T-helper 2 cell treated with Interferon-gamma antibody and Interleukin-4, amounts not matched to agents 5 μg/mL and 100 μg/mL, for 36 hours (primary cell): Measurements from ENCODE around the gene CPXM2.

Experiments used
- DNase-seq: peaks from one replicate; pipeline ENCODE4 v3.0.0; 2021; ENCODE audit warnings: low spot score
- H3K27ac Mint-ChIP-seq: one replicate; pipeline ENCODE4 v1.8.0; 2021; ENCODE audit warnings: mild to moderate bottlenecking, mixed read lengths
- H3K27me3 Mint-ChIP-seq: one replicate; pipeline ENCODE4 v1.8.0; 2021; ENCODE audit warnings: low read depth, mixed read lengths
- H3K36me3 Mint-ChIP-seq: one replicate; pipeline ENCODE4 v1.8.0; 2021; ENCODE audit warnings: low read depth, mixed read lengths
- H3K4me1 Mint-ChIP-seq: one replicate; pipeline ENCODE4 v1.8.0; 2021; ENCODE audit warnings: low read depth, mixed read lengths
- H3K4me3 Mint-ChIP-seq: one replicate; pipeline ENCODE4 v1.8.0; 2022; ENCODE audit warnings: mild to moderate bottlenecking, moderate library complexity, mixed read lengths
- H3K9me3 Mint-ChIP-seq: one replicate; pipeline ENCODE4 v1.8.0; 2021; ENCODE audit warnings: mixed read lengths

CPXM2 gene

GRCh38 chr10:123718544-123719060 lies 173.0 kb downstream of the CPXM2 start:
- no peak for DNase-seq
- no peak overlapping the region for H3K27ac Mint-ChIP-seq
- H3K4me3 Mint-ChIP-seq, result no peak overlapping the region
- no peaks in the 10 kb centered on the region for H3K9me3 Mint-ChIP-seq
- H3K36me3 Mint-ChIP-seq, result no peaks in the 10 kb centered on the region
- no peaks in the 10 kb centered on the region for H3K4me1 Mint-ChIP-seq
- no peaks in the 10 kb centered on the region for H3K27me3 Mint-ChIP-seq

- Mint-ChIP-seq H3K27me3 (no peaks in the 10 kb centered on the region), H3K9me3 (no peaks in the 10 kb centered on the region), H3K4me3 (no peak overlapping the region), H3K27ac (no peak overlapping the region), H3K4me1 (no peaks in the 10 kb centered on the region), H3K36me3 (no peaks in the 10 kb centered on the region)
- no peak for DNase-seq
Measured at GRCh38 chr10:123717336-123717735, 174.3 kb downstream of the CPXM2 start.

DNA sequence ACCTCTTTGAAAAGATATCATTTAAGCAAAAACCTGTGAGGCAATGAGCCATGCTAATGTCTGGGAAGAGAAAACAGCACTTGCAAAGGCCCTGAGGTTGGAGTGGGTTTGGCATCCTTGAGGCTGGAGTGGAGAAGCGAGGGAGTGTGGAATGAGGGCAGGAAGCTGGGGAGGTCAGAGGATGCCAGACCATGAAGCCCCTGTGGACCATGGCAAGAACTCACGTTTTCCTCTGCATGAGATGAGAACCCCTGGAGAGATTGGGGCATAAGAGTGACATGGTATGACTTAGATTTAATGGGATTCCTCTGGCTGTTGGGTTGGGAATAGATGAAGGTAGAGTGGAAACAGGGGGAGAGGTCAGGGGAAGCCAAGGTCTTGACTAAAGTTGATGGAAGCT lies 176.1 kb downstream of the CPXM2 start:
- Mint-ChIP-seq H3K36me3 (no peaks in the 10 kb centered on the region), H3K27me3 (no peaks in the 10 kb centered on the region), H3K9me3 (no peaks in the 10 kb centered on the region), H3K4me1 (no peaks in the 10 kb centered on the region), H3K4me3 (no peak overlapping the region), H3K27ac (no peak overlapping the region)
- no peak for DNase-seq

GRCh38 chr10:123706236-123706635 lies 185.4 kb downstream of the CPXM2 start:
- Mint-ChIP-seq H3K9me3 (no peaks in the 10 kb centered on the region), H3K4me1 (no peaks in the 10 kb centered on the region), H3K27ac (no peak overlapping the region), H3K27me3 (no peaks in the 10 kb centered on the region), H3K4me3 (no peak overlapping the region), H3K36me3 (no peaks in the 10 kb centered on the region)
- DNase-seq, result no peak

DNA sequence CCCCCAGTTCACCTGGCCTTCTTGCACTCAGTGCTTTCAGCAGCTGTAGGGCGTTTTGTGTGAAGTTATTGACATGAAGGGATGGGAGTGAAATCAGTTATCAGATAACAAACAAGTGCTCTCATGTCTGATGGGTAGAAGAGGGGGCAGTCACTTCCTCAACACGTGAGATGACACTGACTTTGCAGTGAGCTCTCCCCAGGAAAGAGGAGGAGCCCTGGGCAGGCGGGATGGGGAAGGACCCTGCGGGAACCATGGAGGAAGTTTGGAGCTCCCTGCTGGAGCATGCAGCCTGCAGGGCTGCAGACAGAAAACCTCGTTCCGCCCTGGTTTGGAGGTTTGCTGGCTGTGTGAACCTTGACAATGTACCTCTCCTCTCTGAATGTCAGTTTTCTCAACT lies 186.8 kb downstream of the CPXM2 start:
- Mint-ChIP-seq H3K4me3 (no peak overlapping the region), H3K27ac (no peak overlapping the region), H3K9me3 (no peaks in the 10 kb centered on the region), H3K4me1 (no peaks in the 10 kb centered on the region), H3K27me3 (no peaks in the 10 kb centered on the region), H3K36me3 (no peaks in the 10 kb centered on the region)
- no peak for DNase-seq

DNA sequence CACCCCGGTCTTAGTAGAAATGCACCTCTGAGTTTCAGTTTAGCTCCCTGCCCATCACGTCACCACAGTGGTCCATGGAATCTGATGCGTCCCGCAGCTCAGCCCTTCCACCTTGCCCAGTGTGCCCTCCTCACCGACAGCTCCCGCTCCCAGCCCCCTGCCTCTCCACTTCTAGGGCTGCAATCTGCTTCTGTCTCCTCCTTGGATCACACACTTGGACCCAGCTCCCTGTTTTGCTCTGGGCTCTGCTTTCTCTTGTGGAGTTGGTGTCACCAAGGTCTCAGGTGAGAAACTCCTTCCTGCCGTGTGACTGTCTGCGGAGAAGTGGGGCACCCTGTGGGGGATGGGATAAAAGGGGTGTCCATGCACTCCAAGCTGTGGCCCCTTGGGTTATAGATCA lies 187.5 kb downstream of the CPXM2 start:
- no peak for DNase-seq
- no peaks in the 10 kb centered on the region for H3K36me3 Mint-ChIP-seq
- no peak overlapping the region for H3K27ac Mint-ChIP-seq
- H3K4me1 Mint-ChIP-seq, result no peaks in the 10 kb centered on the region
- no peak overlapping the region for H3K4me3 Mint-ChIP-seq
- no peaks in the 10 kb centered on the region for H3K27me3 Mint-ChIP-seq
- no peaks in the 10 kb centered on the region for H3K9me3 Mint-ChIP-seq

DNA sequence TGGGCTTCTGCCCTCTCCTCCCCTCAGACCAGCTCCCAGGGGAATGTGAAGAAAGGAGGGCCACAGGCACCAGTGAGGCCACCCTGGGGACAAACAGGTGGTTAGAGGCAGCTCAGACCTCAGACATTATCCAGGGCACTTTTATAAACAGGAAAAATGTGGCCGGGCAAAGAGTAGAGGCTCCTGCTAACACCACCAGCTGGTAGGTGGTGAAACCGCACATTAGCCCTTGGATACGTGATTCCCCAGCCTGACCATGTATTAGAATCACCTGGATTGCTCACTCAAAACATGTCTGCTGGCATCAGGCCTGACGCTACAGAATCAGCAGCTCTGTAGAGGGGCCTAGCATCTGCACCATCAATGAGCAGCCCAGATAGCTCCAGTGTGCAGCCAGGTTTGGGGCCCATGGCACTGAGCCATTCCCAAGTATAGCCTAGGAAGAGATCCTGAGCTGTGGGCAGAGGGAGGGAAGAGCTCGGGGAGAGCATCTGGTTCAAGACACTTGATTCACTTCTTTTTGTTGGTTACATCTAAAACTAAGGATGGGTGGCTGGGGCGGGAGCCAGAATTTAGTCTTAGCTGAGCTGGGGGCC lies 188.3 kb downstream of the CPXM2 start:
- DNase-seq, result no peak
- Mint-ChIP-seq H3K4me1 (no peaks in the 10 kb centered on the region), H3K36me3 (no peaks in the 10 kb centered on the region), H3K27me3 (no peaks in the 10 kb centered on the region), H3K27ac (no peak overlapping the region), H3K9me3 (no peaks in the 10 kb centered on the region), H3K4me3 (no peak overlapping the region)
